IMR-90 (cell line): ENCODE data around the gene HTR3E.

Experiments used
- BHLHE40 ChIP-seq: fragments of 150-350 bp; IDR thresholded peaks from 2 replicates; pipeline ENCODE4 v1.6.1; 2016; ENCODE audit warnings: mild to moderate bottlenecking, low read depth, low read length
- CEBPB ChIP-seq: IDR thresholded peaks from 2 replicates; pipeline ENCODE4 v1.6.1; 2012; ENCODE audit warnings: low read depth, low read length, improper control_type of control experiment
- CHD1 ChIP-seq: IDR thresholded peaks from 2 replicates; pipeline ENCODE4 v1.6.1; 2012; ENCODE audit warnings: low read depth, low read length, improper control_type of control experiment
- FOS ChIP-seq: fragments of 150-350 bp; IDR thresholded peaks from 2 replicates; pipeline ENCODE4 v1.6.1; 2016; ENCODE audit warnings: low read depth, low read length
- MAZ ChIP-seq: IDR thresholded peaks from 2 replicates; pipeline ENCODE4 v1.6.1; 2012; ENCODE audit warnings: low read depth, mild to moderate bottlenecking, low read length, improper control_type of control experiment, moderate library complexity, borderline replicate concordance
- MXI1 ChIP-seq: IDR thresholded peaks from 2 replicates; pipeline ENCODE4 v1.6.1; 2012; ENCODE audit warnings: low read depth, mild to moderate bottlenecking, low read length, moderate library complexity, borderline replicate concordance
- NFE2L2 ChIP-seq: fragments of 150-350 bp; IDR thresholded peaks from 2 replicates; pipeline ENCODE4 v1.6.1; 2016; ENCODE audit warnings: low read depth, mild to moderate bottlenecking, low read length
- POLR2A ChIP-seq: IDR thresholded peaks from 2 replicates; pipeline ENCODE4 v1.6.1; 2012; ENCODE audit warnings: mild to moderate bottlenecking, low read depth, low read length
- RFX5 ChIP-seq: IDR thresholded peaks from 2 replicates; pipeline ENCODE4 v1.8.0; 2012; ENCODE audit warnings: low read depth, mild to moderate bottlenecking, low read length, moderate library complexity
- SMC3 ChIP-seq: fragments of 150-350 bp; IDR thresholded peaks from 2 replicates; pipeline ENCODE4 v1.6.1; 2016; ENCODE audit warnings: low read depth, mild to moderate bottlenecking, antibody characterized with exemption, low read length, moderate library complexity
- TF ChIP-seq, protein P1 (sequence below): conservative IDR thresholded peaks from 2 replicates; pipeline ENCODE4 v1.5.1; 2012; ENCODE audit warnings: mild to moderate bottlenecking, low read depth, low read length, improper control_type of control experiment
- TF ChIP-seq, protein P2 (sequence below): fragments of 150-350 bp; IDR thresholded peaks from 2 replicates; pipeline ENCODE4 v1.6.1; 2016; ENCODE audit warnings: low read depth, mild to moderate bottlenecking, low read length, moderate library complexity, borderline replicate concordance
- TF ChIP-seq, protein P3 (sequence below): fragments of 150-350 bp; IDR thresholded peaks from 2 replicates; pipeline ENCODE4 v1.6.1; 2017; ENCODE audit warnings: mild to moderate bottlenecking, antibody characterized with exemption, low read length, low read depth

DNA sequence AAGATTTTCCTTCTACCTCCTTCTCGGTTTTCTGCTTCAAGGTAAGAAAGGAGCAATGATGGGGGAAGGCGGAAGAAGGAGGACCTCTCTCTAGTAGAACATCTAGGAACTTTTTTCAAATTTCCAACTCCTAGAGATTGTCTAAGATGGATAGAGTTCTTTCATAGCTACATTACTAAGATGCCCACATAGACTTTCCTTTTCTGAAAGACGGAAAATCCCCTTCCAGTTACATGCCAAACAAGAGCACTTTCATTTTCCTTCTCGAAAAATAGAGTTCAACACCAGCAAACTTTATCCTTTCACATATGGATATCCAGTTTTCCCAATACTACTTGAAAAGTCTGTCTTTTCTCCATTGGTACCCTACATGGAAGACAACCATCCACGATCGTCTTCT, 692 bp downstream of the HTR3E start:
- no peak for TF ChIP-seq MXI1
- TF ChIP-seq, protein P1, sequence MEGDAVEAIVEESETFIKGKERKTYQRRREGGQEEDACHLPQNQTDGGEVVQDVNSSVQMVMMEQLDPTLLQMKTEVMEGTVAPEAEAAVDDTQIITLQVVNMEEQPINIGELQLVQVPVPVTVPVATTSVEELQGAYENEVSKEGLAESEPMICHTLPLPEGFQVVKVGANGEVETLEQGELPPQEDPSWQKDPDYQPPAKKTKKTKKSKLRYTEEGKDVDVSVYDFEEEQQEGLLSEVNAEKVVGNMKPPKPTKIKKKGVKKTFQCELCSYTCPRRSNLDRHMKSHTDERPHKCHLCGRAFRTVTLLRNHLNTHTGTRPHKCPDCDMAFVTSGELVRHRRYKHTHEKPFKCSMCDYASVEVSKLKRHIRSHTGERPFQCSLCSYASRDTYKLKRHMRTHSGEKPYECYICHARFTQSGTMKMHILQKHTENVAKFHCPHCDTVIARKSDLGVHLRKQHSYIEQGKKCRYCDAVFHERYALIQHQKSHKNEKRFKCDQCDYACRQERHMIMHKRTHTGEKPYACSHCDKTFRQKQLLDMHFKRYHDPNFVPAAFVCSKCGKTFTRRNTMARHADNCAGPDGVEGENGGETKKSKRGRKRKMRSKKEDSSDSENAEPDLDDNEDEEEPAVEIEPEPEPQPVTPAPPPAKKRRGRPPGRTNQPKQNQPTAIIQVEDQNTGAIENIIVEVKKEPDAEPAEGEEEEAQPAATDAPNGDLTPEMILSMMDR, result no peak
- TF ChIP-seq FOS, result no peak
- no peak for TF ChIP-seq BHLHE40
- no peak for TF ChIP-seq CHD1
- TF ChIP-seq NFE2L2, result no peak
- TF ChIP-seq, protein P2, sequence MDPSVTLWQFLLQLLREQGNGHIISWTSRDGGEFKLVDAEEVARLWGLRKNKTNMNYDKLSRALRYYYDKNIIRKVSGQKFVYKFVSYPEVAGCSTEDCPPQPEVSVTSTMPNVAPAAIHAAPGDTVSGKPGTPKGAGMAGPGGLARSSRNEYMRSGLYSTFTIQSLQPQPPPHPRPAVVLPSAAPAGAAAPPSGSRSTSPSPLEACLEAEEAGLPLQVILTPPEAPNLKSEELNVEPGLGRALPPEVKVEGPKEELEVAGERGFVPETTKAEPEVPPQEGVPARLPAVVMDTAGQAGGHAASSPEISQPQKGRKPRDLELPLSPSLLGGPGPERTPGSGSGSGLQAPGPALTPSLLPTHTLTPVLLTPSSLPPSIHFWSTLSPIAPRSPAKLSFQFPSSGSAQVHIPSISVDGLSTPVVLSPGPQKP, result no peak
- no peak for TF ChIP-seq POLR2A
- no peak for TF ChIP-seq MAZ
- no peak for TF ChIP-seq RFX5
- TF ChIP-seq, protein P3, sequence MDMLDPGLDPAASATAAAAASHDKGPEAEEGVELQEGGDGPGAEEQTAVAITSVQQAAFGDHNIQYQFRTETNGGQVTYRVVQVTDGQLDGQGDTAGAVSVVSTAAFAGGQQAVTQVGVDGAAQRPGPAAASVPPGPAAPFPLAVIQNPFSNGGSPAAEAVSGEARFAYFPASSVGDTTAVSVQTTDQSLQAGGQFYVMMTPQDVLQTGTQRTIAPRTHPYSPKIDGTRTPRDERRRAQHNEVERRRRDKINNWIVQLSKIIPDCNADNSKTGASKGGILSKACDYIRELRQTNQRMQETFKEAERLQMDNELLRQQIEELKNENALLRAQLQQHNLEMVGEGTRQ, result no peak
- TF ChIP-seq CEBPB, result no peak
- TF ChIP-seq SMC3, result no peak
